ENCODE data around the gene IGFBP2. TPM values are rescaled to one million over a fixed set of nuclear protein-coding genes. Genes with fewer than 3 reads are reported as not detected.

IGFBP2 gene
- total RNA-seq, 4 donors from 2014 or later = 10.5 to 155 (median 101) TPM

GRCh38 chr2:216700781-216701180 is 67.6 kb downstream of the IGFBP2 start:
- no peak for DNase-seq
- in situ Hi-C loops (cut with MboI; ENCODE audit: low pct_ligation_motif_present in 1 of 4, low pct_unique_long_range_greater_than_20kb in 1 of 4, low sequenced_read_pairs in 3 of 4) = loop anchor here in 1 of 4 donors (25.0 kb wide), 1 partner anchor 437 kb away; no protein-coding TSS in a partner anchor
- Histone ChIP-seq H3K27me3 (peaks cover 44% of the 10 kb centered on the region), H3K9me3 (no peaks in the 10 kb centered on the region), H3K27ac (peak overlapping the region; percentile 40 to 94 (median 74)), H3K4me1 (peaks cover 0 to 35% (median 5%) of the 10 kb centered on the region in 4 donors), H3K4me3 (no peak overlapping the region), H3K36me3 (no peaks in the 10 kb centered on the region)
- 34% methylated on average over 5 of the region's 5 CpGs; no CpG with 5 or more reads in 1 of the 2 donors for WGBS, 2 donors (ENCODE audit: low coverage in 1 of 2)
- intact Hi-C loops (cut with DNase I; ENCODE audit: low total_unique reads) = no loop called here
- no peak for TF ChIP-seq POLR2AphosphoS5 (IDR thresholded peaks at IDR 0.05)
- TF ChIP-seq EP300 (IDR thresholded peaks at IDR 0.05; ENCODE audit: low read depth) = no peak
- TF ChIP-seq POLR2A (IDR thresholded peaks at IDR 0.05) = no peak

DNA sequence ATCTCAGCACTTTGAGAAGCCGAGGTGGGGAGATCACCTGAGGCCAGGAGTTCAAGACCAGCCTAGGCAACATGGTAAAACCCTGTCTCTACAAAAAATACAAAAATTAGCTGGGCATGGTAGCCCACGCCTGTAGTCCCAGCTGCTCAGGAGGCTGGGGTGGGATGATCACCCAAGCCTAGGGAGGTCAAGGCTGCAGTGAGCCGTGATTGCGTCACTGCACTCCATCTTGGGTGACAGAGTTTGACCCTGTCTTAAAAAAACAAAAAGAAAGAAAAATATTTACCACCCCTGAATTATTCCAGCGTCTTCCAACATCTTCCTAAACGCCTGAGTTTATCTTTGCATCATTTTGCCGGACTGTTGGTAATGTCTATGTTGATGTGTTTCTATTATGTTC is 68.3 kb downstream of the IGFBP2 start:
- intact Hi-C loops (cut with DNase I; ENCODE audit: low total_unique reads) (no loop called here), in situ Hi-C loops (cut with MboI; ENCODE audit: low pct_ligation_motif_present in 1 of 4, low pct_unique_long_range_greater_than_20kb in 1 of 4, low sequenced_read_pairs in 3 of 4) (loop anchor here in 1 of 4 donors (25.0 kb wide), 1 partner anchor 436 kb away; no protein-coding TSS in a partner anchor)
- Histone ChIP-seq H3K9me3 (no peaks in the 10 kb centered on the region), H3K36me3 (no peaks in the 10 kb centered on the region), H3K27me3 (peaks cover 37% of the 10 kb centered on the region), H3K27ac (peak overlapping the region in 3 of 4 donors; percentile 62 to 94 (median 85)), H3K4me1 (peaks cover 0 to 27% (median 5%) of the 10 kb centered on the region in 4 donors), H3K4me3 (no peak overlapping the region)
- DNase-seq = no peak
- 82 to 84% methylated on average over 4 to 7 of the region's 7 CpGs for WGBS, 2 donors (ENCODE audit: low coverage in 1 of 2)
- TF ChIP-seq, protein P1, sequence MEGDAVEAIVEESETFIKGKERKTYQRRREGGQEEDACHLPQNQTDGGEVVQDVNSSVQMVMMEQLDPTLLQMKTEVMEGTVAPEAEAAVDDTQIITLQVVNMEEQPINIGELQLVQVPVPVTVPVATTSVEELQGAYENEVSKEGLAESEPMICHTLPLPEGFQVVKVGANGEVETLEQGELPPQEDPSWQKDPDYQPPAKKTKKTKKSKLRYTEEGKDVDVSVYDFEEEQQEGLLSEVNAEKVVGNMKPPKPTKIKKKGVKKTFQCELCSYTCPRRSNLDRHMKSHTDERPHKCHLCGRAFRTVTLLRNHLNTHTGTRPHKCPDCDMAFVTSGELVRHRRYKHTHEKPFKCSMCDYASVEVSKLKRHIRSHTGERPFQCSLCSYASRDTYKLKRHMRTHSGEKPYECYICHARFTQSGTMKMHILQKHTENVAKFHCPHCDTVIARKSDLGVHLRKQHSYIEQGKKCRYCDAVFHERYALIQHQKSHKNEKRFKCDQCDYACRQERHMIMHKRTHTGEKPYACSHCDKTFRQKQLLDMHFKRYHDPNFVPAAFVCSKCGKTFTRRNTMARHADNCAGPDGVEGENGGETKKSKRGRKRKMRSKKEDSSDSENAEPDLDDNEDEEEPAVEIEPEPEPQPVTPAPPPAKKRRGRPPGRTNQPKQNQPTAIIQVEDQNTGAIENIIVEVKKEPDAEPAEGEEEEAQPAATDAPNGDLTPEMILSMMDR (IDR thresholded peaks at IDR 0.05) = no peak
- TF ChIP-seq EP300 (IDR thresholded peaks at IDR 0.05; ENCODE audit: low read depth) (no peak), POLR2AphosphoS5 (IDR thresholded peaks at IDR 0.05) (no peak), POLR2A (IDR thresholded peaks at IDR 0.05) (no peak)

GRCh38 chr2:216702756-216703155 is 69.5 kb downstream of the IGFBP2 start:
- WGBS, 2 donors (ENCODE audit: low coverage in 1 of 2) = 65% methylated on average over 1 of the region's 1 CpG; no CpG with 5 or more reads in 1 of the 2 donors
- Histone ChIP-seq H3K36me3 (no peaks in the 10 kb centered on the region), H3K27ac (peak overlapping the region in 1 of 4 donors; percentile 29), H3K4me3 (no peak overlapping the region), H3K4me1 (peaks cover 0 to 20% (median 5%) of the 10 kb centered on the region in 4 donors), H3K27me3 (peaks cover 25% of the 10 kb centered on the region), H3K9me3 (no peaks in the 10 kb centered on the region)
- no peak for DNase-seq
- in situ Hi-C loops (cut with MboI; ENCODE audit: low pct_ligation_motif_present in 1 of 4, low pct_unique_long_range_greater_than_20kb in 1 of 4, low sequenced_read_pairs in 3 of 4) = loop anchor here in 1 of 4 donors (25.0 kb wide), 1 partner anchor 435 kb away; no protein-coding TSS in a partner anchor
- TF ChIP-seq POLR2A (IDR thresholded peaks at IDR 0.05) (no peak), EP300 (IDR thresholded peaks at IDR 0.05; ENCODE audit: low read depth) (no peak), POLR2AphosphoS5 (IDR thresholded peaks at IDR 0.05) (no peak)
- TF ChIP-seq, protein P1 (IDR thresholded peaks at IDR 0.05) = no peak
- intact Hi-C loops (cut with DNase I; ENCODE audit: low total_unique reads) = no loop called here

DNA sequence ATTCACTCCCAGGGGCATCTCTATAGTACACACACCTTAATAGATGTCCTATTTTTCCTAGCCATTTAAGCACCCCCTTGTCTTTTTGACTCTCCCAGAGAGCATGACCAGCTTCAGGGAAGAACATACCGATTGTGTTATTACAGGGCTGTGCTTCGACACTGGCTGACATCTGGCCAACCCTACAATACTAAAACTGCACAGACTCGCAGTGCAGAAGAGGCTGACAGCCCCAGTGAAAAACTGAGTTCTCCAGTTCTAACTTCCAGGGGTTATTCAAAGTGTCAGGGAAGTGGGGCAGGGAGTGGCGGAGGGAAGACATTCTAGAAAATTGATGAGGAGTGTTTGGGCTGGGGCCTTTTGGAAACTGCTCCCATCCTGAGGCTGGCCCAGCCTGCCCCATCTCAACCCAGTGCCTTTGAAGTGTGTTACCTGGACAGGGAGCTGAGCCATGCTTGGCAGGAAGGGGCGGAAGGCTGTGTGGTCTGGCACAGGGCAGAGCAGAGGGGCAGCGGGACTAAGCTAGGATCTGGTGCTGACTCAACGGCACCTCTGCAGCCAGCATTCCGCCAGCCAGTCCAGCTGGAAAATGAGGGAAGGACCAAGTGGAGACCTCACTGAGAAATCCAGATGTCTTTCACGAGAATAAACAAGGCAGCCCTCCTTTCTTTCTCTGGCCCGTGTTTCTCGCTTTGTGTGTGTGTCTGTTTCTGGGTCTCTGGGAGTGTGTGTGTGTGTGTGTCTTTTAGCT is 77.5 kb downstream of the IGFBP2 start:
- H3K27me3 ChIP-seq = no peaks in the 10 kb centered on the region
- H3K4me1 ChIP-seq = peaks cover 0 to 31% (median 6%) of the 10 kb centered on the region in 4 donors
- intact Hi-C loops (cut with DNase I; ENCODE audit: low total_unique reads) (no loop called here), in situ Hi-C loops (cut with MboI; ENCODE audit: low pct_ligation_motif_present in 1 of 4, low pct_unique_long_range_greater_than_20kb in 1 of 4, low sequenced_read_pairs in 3 of 4) (loop anchor here in 1 of 4 donors (25.0 kb wide), 1 partner anchor 427 kb away; no protein-coding TSS in a partner anchor)
- TF ChIP-seq POLR2A (IDR thresholded peaks at IDR 0.05) (no peak), POLR2AphosphoS5 (IDR thresholded peaks at IDR 0.05) (peak in 1 of 3 donors; percentile 11)
- H3K4me3 ChIP-seq = no peak overlapping the region
- H3K9me3 ChIP-seq = peaks cover 0 to 5% of the 10 kb centered on the region in 2 donors
- 68% methylated on average over 11 of the region's 11 CpGs; no CpG with 5 or more reads in 1 of the 2 donors for WGBS, 2 donors (ENCODE audit: low coverage in 1 of 2)
- no peak for DNase-seq
- H3K36me3 ChIP-seq = no peaks in the 10 kb centered on the region
- peak overlapping the region; percentile 59 to 89 (median 76) for H3K27ac ChIP-seq

DNA sequence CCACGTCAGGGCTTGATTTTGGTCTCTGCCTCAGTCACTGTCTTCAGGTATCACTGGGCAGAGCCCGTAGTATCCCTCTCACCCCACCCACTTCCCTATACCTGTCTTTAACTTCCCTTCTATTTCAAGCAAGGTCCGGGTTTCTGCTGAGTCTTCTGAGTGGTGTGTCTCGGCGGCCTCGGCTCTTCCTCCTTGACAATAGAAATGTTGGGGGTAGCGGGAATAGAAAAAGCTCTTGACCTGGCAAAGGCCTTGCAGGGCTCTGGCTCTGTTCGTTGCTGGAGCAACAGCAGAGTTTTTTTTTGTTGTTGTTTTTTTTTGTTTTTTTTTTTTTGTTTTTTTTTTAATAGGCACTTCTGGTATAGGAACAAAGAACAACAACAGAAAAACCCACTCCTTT is 78.1 kb downstream of the IGFBP2 start:
- TF ChIP-seq POLR2AphosphoS5 (IDR thresholded peaks at IDR 0.05) = no peak
- TF ChIP-seq, protein P1 (IDR thresholded peaks at IDR 0.05) = no peak
- TF ChIP-seq EP300 (IDR thresholded peaks at IDR 0.05; ENCODE audit: low read depth) = no peak
- no peak for TF ChIP-seq POLR2A (IDR thresholded peaks at IDR 0.05)
- Histone ChIP-seq H3K36me3 (no peaks in the 10 kb centered on the region), H3K9me3 (peaks cover 0 to 5% of the 10 kb centered on the region in 2 donors), H3K27ac (peak overlapping the region; percentile 59 to 89 (median 76)), H3K27me3 (no peaks in the 10 kb centered on the region), H3K4me3 (no peak overlapping the region), H3K4me1 (peaks cover 0 to 33% (median 6%) of the 10 kb centered on the region in 4 donors)
- in situ Hi-C loops (cut with MboI; ENCODE audit: low pct_ligation_motif_present in 1 of 4, low pct_unique_long_range_greater_than_20kb in 1 of 4, low sequenced_read_pairs in 3 of 4) = loop anchor here in 1 of 4 donors (25.0 kb wide), 1 partner anchor 426 kb away; no protein-coding TSS in a partner anchor
- intact Hi-C loops (cut with DNase I; ENCODE audit: low total_unique reads) = no loop called here
- WGBS, 2 donors (ENCODE audit: low coverage in 1 of 2) = 57 to 67% methylated on average over 7 to 8 of the region's 8 CpGs
- no peak for DNase-seq
